ENCODE results near the gene HID1. TPM values are rescaled to one million over a fixed set of nuclear protein-coding genes. Genes with fewer than 3 reads are reported as not detected.

HID1 gene
- total RNA-seq, 1 experiment from 2014 or later: 12.7 TPM

DNA sequence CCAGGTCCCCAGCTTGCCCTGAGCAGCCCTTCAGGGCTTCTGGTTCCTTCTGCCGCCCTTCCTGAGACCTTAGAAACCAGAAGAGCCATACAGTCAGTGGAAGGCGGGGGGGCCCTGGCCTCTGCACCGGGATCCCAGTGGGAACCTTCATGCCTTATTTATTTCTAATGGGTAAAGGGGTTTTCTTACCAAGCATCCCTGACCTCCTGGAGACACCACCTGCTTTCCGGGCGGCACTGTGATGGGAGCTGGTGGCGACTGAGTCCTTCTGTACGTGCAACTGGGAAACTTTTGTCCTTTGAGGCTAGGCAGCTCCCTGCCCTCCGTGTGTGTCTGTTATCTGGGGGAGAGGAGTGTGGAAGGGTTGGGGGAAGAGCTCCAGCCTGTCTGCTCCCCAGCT, 32.7 kb upstream of the HID1 start:
- H3K9me3 Mint-ChIP-seq: no peaks in the 10 kb centered on the region
- Histone ChIP-seq H3K4ac (ENCODE audit: low read depth, low read length) (no peak overlapping the region), H2BK5ac (ENCODE audit: insufficient read length, low read length) (no peak overlapping the region), H3K4me1 (ENCODE audit: insufficient read depth, low read length) (no peaks in the 10 kb centered on the region), H2BK12ac (ENCODE audit: insufficient read length, low read depth, low read length) (no peak overlapping the region), H3K23ac (ENCODE audit: insufficient read length, low read depth, low read length) (no peak overlapping the region), H3K27me3 (ENCODE audit: insufficient read depth, low read length) (no peaks in the 10 kb centered on the region), H3K79me1 (ENCODE audit: insufficient read depth, low read depth, low read length, poor library complexity, severe bottlenecking) (no peaks in the 10 kb centered on the region), H3T11ph (ENCODE audit: low read length) (no peak overlapping the region), H4K91ac (ENCODE audit: insufficient read length, low read depth, low read length) (no peak overlapping the region), H4K8ac (replicated peaks; ENCODE audit: insufficient read length, low read depth, low read length) (no peak overlapping the region), H3K79me2 (ENCODE audit: insufficient read depth, low read length) (no peaks in the 10 kb centered on the region), H3K9me3 (ENCODE audit: control insufficient read depth, low read depth, low read length) (no peaks in the 10 kb centered on the region), H3K14ac (ENCODE audit: insufficient read depth, low read length) (no peak overlapping the region), H3K4me2 (ENCODE audit: insufficient read depth, insufficient read length, low read length) (no peak overlapping the region), H3K56ac (ENCODE audit: insufficient read length, low read depth, low read length) (no peak overlapping the region), H3K9ac (ENCODE audit: extremely low read depth, insufficient read length, low read length) (no peak overlapping the region), H4K5ac (ENCODE audit: insufficient read length, low read depth, low read length) (no peak overlapping the region), H4K20me1 (ENCODE audit: control insufficient read depth, insufficient read depth, insufficient read length) (no peaks in the 10 kb centered on the region), H2BK120ac (ENCODE audit: low read depth, low read length, poor library complexity, severe bottlenecking) (no peak overlapping the region), H2AFZ (ENCODE audit: low read length) (no peak overlapping the region), H2BK20ac (ENCODE audit: low read depth, low read length, poor library complexity, severe bottlenecking) (no peak overlapping the region), H3K27ac (ENCODE audit: insufficient read length, low read depth, low read length) (no peak overlapping the region), H2BK15ac (ENCODE audit: low read depth, low read length) (no peak overlapping the region), H2AK5ac (ENCODE audit: insufficient read length, low read length) (no peak overlapping the region), H3K18ac (ENCODE audit: insufficient read length, low read depth, low read length) (no peak overlapping the region), H3K23me2 (ENCODE audit: insufficient read length, low read depth, low read length, poor library complexity, severe bottlenecking) (no peaks in the 10 kb centered on the region)
- WGBS (ENCODE audit: extremely low coverage, insufficient read length, low lambda C conversion rate): no CpG with 5 or more reads among the region's 8 CpGs
- no peaks in the 10 kb centered on the region for H3K4me1 Mint-ChIP-seq
- H3K27me3 Mint-ChIP-seq (ENCODE audit: low read depth): peaks cover 2% of the 10 kb centered on the region; the same call in 1 of the 2 replicates
- TF ChIP-seq CTCF (conservative IDR thresholded peaks at IDR 0.05): no peak
- H3K36me3 Mint-ChIP-seq (ENCODE audit: insufficient read depth in 1 of 3, low read depth in 3 of 3): peaks cover 11 to 40% (median 32%) of the 10 kb centered on the region in 3 experiments; a peak in 6 of 7 replicates
- no peak for DNase-seq
- no peak overlapping the region for H3K4me3 Mint-ChIP-seq
- peak overlapping the region in 2 of 3 experiments; percentile 53 to 83; a peak in 2 of 7 replicates for H3K27ac Mint-ChIP-seq

All from H9 (cell line).